ENCODE data around the gene PCDHA1.

DNA sequence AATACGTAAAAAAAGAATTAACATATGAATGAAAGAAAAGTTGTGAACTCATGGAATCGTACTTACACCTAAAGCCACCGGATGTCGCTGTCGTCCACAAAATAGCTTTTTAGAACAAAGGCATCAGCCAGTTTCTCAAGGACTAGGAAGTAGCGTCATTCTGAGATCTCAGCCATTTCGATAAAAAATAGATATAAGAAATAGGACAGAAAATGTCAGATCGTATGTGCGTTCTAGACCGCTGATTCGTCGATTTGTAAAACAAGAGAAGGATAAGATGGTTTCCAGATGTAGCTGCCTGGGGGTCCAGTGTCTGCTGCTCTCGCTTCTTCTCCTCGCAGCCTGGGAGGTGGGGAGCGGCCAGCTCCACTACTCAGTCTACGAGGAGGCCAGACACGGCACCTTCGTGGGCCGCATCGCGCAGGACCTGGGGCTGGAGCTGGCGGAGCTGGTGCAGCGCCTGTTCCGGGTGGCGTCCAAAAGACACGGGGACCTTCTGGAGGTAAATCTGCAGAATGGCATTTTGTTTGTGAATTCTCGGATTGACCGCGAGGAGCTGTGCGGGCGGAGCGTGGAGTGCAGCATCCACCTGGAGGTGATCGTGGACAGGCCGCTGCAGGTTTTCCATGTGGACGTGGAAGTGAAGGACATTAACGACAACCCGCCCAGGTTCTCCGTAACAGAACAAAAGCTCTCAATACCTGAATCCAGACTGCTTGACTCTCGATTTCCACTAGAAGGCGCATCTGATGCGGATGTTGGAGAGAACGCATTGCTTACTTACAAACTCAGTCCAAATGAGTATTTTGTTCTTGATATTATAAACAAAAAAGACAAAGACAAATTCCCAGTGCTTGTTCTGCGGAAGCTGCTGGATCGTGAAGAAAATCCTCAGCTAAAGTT, 70.1 kb downstream of the PCDHA1 start, which contains the start of gene PCDHA10:
- TF ChIP-seq, protein P1, sequence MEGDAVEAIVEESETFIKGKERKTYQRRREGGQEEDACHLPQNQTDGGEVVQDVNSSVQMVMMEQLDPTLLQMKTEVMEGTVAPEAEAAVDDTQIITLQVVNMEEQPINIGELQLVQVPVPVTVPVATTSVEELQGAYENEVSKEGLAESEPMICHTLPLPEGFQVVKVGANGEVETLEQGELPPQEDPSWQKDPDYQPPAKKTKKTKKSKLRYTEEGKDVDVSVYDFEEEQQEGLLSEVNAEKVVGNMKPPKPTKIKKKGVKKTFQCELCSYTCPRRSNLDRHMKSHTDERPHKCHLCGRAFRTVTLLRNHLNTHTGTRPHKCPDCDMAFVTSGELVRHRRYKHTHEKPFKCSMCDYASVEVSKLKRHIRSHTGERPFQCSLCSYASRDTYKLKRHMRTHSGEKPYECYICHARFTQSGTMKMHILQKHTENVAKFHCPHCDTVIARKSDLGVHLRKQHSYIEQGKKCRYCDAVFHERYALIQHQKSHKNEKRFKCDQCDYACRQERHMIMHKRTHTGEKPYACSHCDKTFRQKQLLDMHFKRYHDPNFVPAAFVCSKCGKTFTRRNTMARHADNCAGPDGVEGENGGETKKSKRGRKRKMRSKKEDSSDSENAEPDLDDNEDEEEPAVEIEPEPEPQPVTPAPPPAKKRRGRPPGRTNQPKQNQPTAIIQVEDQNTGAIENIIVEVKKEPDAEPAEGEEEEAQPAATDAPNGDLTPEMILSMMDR (optimal IDR thresholded peaks at IDR 0.05 in 1 of 3, IDR thresholded peaks at IDR 0.05 in 1 of 3, conservative IDR thresholded peaks at IDR 0.05 in 1 of 3; ENCODE audit: extremely low read depth in 1 of 3, insufficient read depth in 2 of 3, low read length in 3 of 3) = no peak
- TF ChIP-seq EZH2 (IDR thresholded peaks at IDR 0.05; ENCODE audit: low read length) = no peak
